SK-N-SH treated with all-trans-retinoic acid at 6 μM for 48 hours (cell line): ENCODE results near the gene MALT1.

Experiments
- ATAC-seq: fragments of 200-7000 bp; cut with Tn5 transposase; 3 replicates; pipeline ENCODE4 v1.9.1; 2020; ENCODE audit warnings: mild to moderate bottlenecking, moderate library complexity
- ARNTL ChIP-seq: fragments of 450-650 bp; formaldehyde crosslinking; IDR thresholded peaks from 2 replicates; pipeline ENCODE4 v1.5.0; 2020; ENCODE audit warnings: low read depth, mild to moderate bottlenecking, moderate library complexity, borderline replicate concordance
- BACH2 ChIP-seq: fragments of 250-450 bp; sonication (Bioruptor Pico); IDR thresholded peaks from 2 replicates; pipeline ENCODE4 v1.9.0; 2021; ENCODE audit warnings: mild to moderate bottlenecking, borderline replicate concordance
- CREB5 ChIP-seq: fragments of 250-450 bp; sonication (Bioruptor Pico); IDR thresholded peaks from 2 replicates; pipeline ENCODE4 v1.5.1; 2020; ENCODE audit warnings: low read depth, mild to moderate bottlenecking, moderate library complexity
- CSDC2 ChIP-seq: fragments of 250-450 bp; sonication (Bioruptor Pico); IDR thresholded peaks from 2 replicates; pipeline ENCODE4 v1.5.0; 2020; ENCODE audit warnings: mild to moderate bottlenecking, moderate library complexity
- CSRNP3 ChIP-seq: fragments of 250-450 bp; sonication (Bioruptor Pico); IDR thresholded peaks from 2 replicates; pipeline ENCODE4 v1.5.1; 2021; ENCODE audit warnings: mild to moderate bottlenecking, moderate library complexity
- ESRRG ChIP-seq: fragments of 250-450 bp; sonication (Bioruptor Pico); IDR thresholded peaks from 2 replicates; pipeline ENCODE4 v1.6.1; 2021; ENCODE audit warnings: mild to moderate bottlenecking
- GLIS3 ChIP-seq: fragments of 250-450 bp; sonication (Bioruptor Pico); IDR thresholded peaks from 2 replicates; pipeline ENCODE4 v1.5.0; 2020; ENCODE audit warnings: mild to moderate bottlenecking, moderate library complexity
- ISL1 ChIP-seq: fragments of 250-450 bp; sonication (Bioruptor Pico); IDR thresholded peaks from 2 replicates; pipeline ENCODE4 v2.1.2; 2022; ENCODE audit warnings: mild to moderate bottlenecking, moderate library complexity
- OSR1 ChIP-seq: fragments of 250-450 bp; sonication (Bioruptor Pico); IDR thresholded peaks from 2 replicates; pipeline ENCODE4 v1.8.0; 2022; ENCODE audit warnings: moderate library complexity, mild to moderate bottlenecking, inconsistent platforms
- PATZ1 ChIP-seq: fragments of 250-450 bp; sonication (Bioruptor Pico); IDR thresholded peaks from 2 replicates; pipeline ENCODE4 v1.8.0; 2020; ENCODE audit warnings: mild to moderate bottlenecking, moderate library complexity, borderline replicate concordance
- POU6F1 ChIP-seq: fragments of 250-450 bp; sonication (Bioruptor Pico); IDR thresholded peaks from 2 replicates; pipeline ENCODE4 v1.8.0; 2021; ENCODE audit warnings: low read depth, mild to moderate bottlenecking, moderate library complexity, borderline replicate concordance
- PPARA ChIP-seq: fragments of 250-450 bp; sonication (Bioruptor Pico); IDR thresholded peaks from 2 replicates; pipeline ENCODE4 v1.5.0; 2020; ENCODE audit warnings: mild to moderate bottlenecking, borderline replicate concordance
- RARB ChIP-seq: fragments of 250-450 bp; sonication (Bioruptor Pico); IDR thresholded peaks from 2 replicates; pipeline ENCODE4 v1.8.0; 2021; ENCODE audit warnings: mild to moderate bottlenecking, moderate library complexity
- SNAI2 ChIP-seq: fragments of 250-450 bp; sonication (Bioruptor Pico); IDR thresholded peaks from 2 replicates; pipeline ENCODE4 v1.5.0; 2020; ENCODE audit warnings: mild to moderate bottlenecking, moderate library complexity
- TCF4 ChIP-seq: fragments of 250-450 bp; sonication (Bioruptor Pico); IDR thresholded peaks from 2 replicates; pipeline ENCODE4 v1.8.0; 2021; ENCODE audit warnings: mild to moderate bottlenecking, moderate library complexity, borderline replicate concordance
- TOX ChIP-seq: fragments of 250-450 bp; sonication (Bioruptor Pico); IDR thresholded peaks from 2 replicates; pipeline ENCODE4 v1.8.0; 2021; ENCODE audit warnings: mild to moderate bottlenecking, moderate library complexity, borderline replicate concordance
- TSHZ2 ChIP-seq: fragments of 250-450 bp; sonication (Bioruptor Pico); IDR thresholded peaks from 2 replicates; pipeline ENCODE4 v1.5.0; 2020; ENCODE audit warnings: mild to moderate bottlenecking, moderate library complexity
- ZC3H10 ChIP-seq: fragments of 250-450 bp; sonication (Bioruptor Pico); IDR thresholded peaks from 2 replicates; pipeline ENCODE4 v1.5.1; 2021; ENCODE audit warnings: mild to moderate bottlenecking, moderate library complexity
- ZFP3 ChIP-seq: fragments of 250-450 bp; sonication (Bioruptor Pico); IDR thresholded peaks from 2 replicates; pipeline ENCODE4 v1.5.0; 2020; ENCODE audit warnings: mild to moderate bottlenecking, moderate library complexity
- ZFP30 ChIP-seq: fragments of 450-650 bp; formaldehyde crosslinking; IDR thresholded peaks from 2 replicates; pipeline ENCODE4 v1.5.0; 2022; ENCODE audit warnings: mild to moderate bottlenecking, moderate library complexity
- ZNF565 ChIP-seq: fragments of 450-650 bp; formaldehyde crosslinking; conservative IDR thresholded peaks from 2 replicates; pipeline ENCODE4 v1.5.0; 2020; ENCODE audit warnings: low read depth, mild to moderate bottlenecking, moderate library complexity
- ZNF70 ChIP-seq: fragments of 450-650 bp; formaldehyde crosslinking; IDR thresholded peaks from 2 replicates; pipeline ENCODE4 v1.5.0; 2020; ENCODE audit warnings: mild to moderate bottlenecking, moderate library complexity
- ZNF8 ChIP-seq: fragments of 450-650 bp; formaldehyde crosslinking; IDR thresholded peaks from 2 replicates; pipeline ENCODE4 v1.5.0; 2020; ENCODE audit warnings: mild to moderate bottlenecking, moderate library complexity

MALT1 gene

GRCh38 chr18:58635891-58636290 lies 35.4 kb upstream of the MALT1 start:
- peak; percentile 66 for ATAC-seq

GRCh38 chr18:58637197-58637596 lies 34.1 kb upstream of the MALT1 start:
- no peak for TF ChIP-seq ZNF565 (CRISPR knock-in tag)
- no peak for TF ChIP-seq ZNF70 (CRISPR knock-in tag)
- TF ChIP-seq TOX, result no peak
- TF ChIP-seq RARB, result no peak
- no peak for TF ChIP-seq PPARA (CRISPR knock-in tag)
- TF ChIP-seq ARNTL, result no peak
- no peak for TF ChIP-seq CSDC2 (CRISPR knock-in tag)
- no peak for TF ChIP-seq PATZ1 (CRISPR knock-in tag)
- TF ChIP-seq ZNF8, result no peak
- no peak for TF ChIP-seq TCF4
- no peak for TF ChIP-seq TSHZ2
- no peak for TF ChIP-seq ZC3H10
- TF ChIP-seq ZFP30 (CRISPR knock-in tag), result no peak
- TF ChIP-seq CSRNP3 (CRISPR knock-in tag), result no peak
- no peak for TF ChIP-seq ZFP3 (CRISPR knock-in tag)
- TF ChIP-seq CREB5 (CRISPR knock-in tag), result no peak
- TF ChIP-seq GLIS3 (CRISPR knock-in tag), result no peak
- no peak for ATAC-seq

More at GRCh38 chr18:58635891-58636290, 35.4 kb upstream of the MALT1 start:
- TF ChIP-seq ZNF565 (CRISPR knock-in tag) (no peak), ZFP3 (CRISPR knock-in tag) (no peak), ISL1 (CRISPR knock-in tag) (no peak), SNAI2 (CRISPR knock-in tag) (no peak), POU6F1 (CRISPR knock-in tag) (no peak)

GRCh38 chr18:58637946-58638345 lies 33.3 kb upstream of the MALT1 start:
- no peak for ATAC-seq

More at GRCh38 chr18:58637946-58638345, 33.3 kb upstream of the MALT1 start:
- TF ChIP-seq ZNF8 (no peak), ZNF70 (CRISPR knock-in tag) (no peak), ESRRG (no peak), TCF4 (no peak), GLIS3 (CRISPR knock-in tag) (no peak), BACH2 (CRISPR knock-in tag) (no peak), ZNF565 (CRISPR knock-in tag) (no peak), PPARA (CRISPR knock-in tag) (no peak), ARNTL (no peak), OSR1 (CRISPR knock-in tag) (no peak), RARB (no peak), ISL1 (CRISPR knock-in tag) (no peak), ZFP3 (CRISPR knock-in tag) (no peak), CSDC2 (CRISPR knock-in tag) (no peak)
